Raji (cell line): Measurements from ENCODE around the gene ZNF594.

Source experiments
- POLR2A ChIP-seq: IDR thresholded peaks from 2 replicates; pipeline ENCODE4 v1.6.1; 2011; ENCODE audit warnings: low read depth, low read length, control low read depth; ENCODE audit not compliant: insufficient read depth

Gene ZNF594

GRCh38 chr17:5135726-5136579 is 55.7 kb downstream of the ZNF594 start:
- TF ChIP-seq POLR2A: no peak

- no peak for TF ChIP-seq POLR2A
These were observed 58.4 kb downstream of the ZNF594 start for GRCh38 chr17:5133311-5133710.

GRCh38 chr17:5131146-5131715 is 60.4 kb downstream of the ZNF594 start:
- no peak for TF ChIP-seq POLR2A
